Prostate gland (tissue), 2 donors: ENCODE measurements around the gene NAA80. TPM values are rescaled to one million over a fixed set of nuclear protein-coding genes. Genes with fewer than 3 reads are reported as not detected.
A peak's percentile ranks its signal among the peaks of the same experiment; 100 is the strongest.
"Not testable (repeated sequence)": the region's sequence is repeated elsewhere in the genome, so short reads cannot be mapped to it uniquely, and the experiment has no call there.

Experiments used
- DNase-seq: peaks from one replicate; pipeline ENCODE4 v3.0.0-alpha.2; 2019; ENCODE audit warnings: low spot score
- H3K27ac ChIP-seq, 2 donors: fragments of 200-600 bp; sonication (generic); 2 replicates each; pipeline ENCODE4 v1.5.1; 2017 to 2019
- H3K27me3 ChIP-seq: fragments of 200-600 bp; sonication (generic); replicated peaks from 2 replicates; pipeline ENCODE4 v1.5.1; 2019; ENCODE audit not compliant: insufficient read depth
- H3K36me3 ChIP-seq, 2 donors: fragments of 200-600 bp; sonication (generic); 1 replicate in 1 of 2; 2 replicates in 1 of 2; pipeline versions ENCODE4 v1.5.1 to v1.8.1; 2017 to 2019
- H3K4me1 ChIP-seq: fragments of 200-600 bp; sonication (generic); replicated peaks from 2 replicates; pipeline ENCODE4 v1.5.1; 2019
- H3K4me3 ChIP-seq, 2 donors: fragments of 200-600 bp; sonication (generic); 2 replicates each; pipeline ENCODE4 v1.5.1; 2017 to 2019
- H3K9me3 ChIP-seq: fragments of 200-600 bp; sonication (generic); 2 replicates; pipeline ENCODE4 v1.5.1; 2017
- CTCF ChIP-seq, 4 experiments: fragments of 200-600 bp in 2 of 4; fragments of 450-650 bp in 2 of 4; sonication (generic) in 2 of 4; IDR thresholded peaks; 1 replicate in 3 of 4; 2 replicates in 1 of 4; pipeline ENCODE4 v1.5.1; 2016 to 2019; ENCODE audit warnings: antibody characterized with exemption in 4 of 4, mild to moderate bottlenecking in 2 of 4, moderate library complexity in 2 of 4
- POLR2A ChIP-seq: fragments of 450-650 bp; IDR thresholded peaks from one replicate; pipeline ENCODE4 v1.6.1; 2016; ENCODE audit warnings: antibody characterized with exemption, mild to moderate bottlenecking
- POLR2AphosphoS5 ChIP-seq: sonication (generic); formaldehyde crosslinking; IDR thresholded peaks from one replicate; pipeline ENCODE4 v1.6.1; 2017; ENCODE audit warnings: antibody characterized with exemption
- WGBS: methylation state at CpG from one replicate; pipeline ENCODE4 v1.1.5; 2018; 5-methylcytosine and 5-hydroxymethylcytosine counted together
- intact Hi-C: fragments of 100-400 bp; cut with DNase I; formaldehyde crosslinking; loops from one replicate; pipeline ENCODE4 v1.14.2; 2022
- total RNA-seq, 2 donors: library from RNA; depleted of rRNA; stranded (reverse); fragments of >200 nt; gene quantifications; one replicate each; pipeline ENCODE4 v1.1.0, GENCODE V29; 2016

The NAA80 gene
- total RNA-seq, 2 donors from 2014 or later, result 15.8 to 28.0 TPM

DNA sequence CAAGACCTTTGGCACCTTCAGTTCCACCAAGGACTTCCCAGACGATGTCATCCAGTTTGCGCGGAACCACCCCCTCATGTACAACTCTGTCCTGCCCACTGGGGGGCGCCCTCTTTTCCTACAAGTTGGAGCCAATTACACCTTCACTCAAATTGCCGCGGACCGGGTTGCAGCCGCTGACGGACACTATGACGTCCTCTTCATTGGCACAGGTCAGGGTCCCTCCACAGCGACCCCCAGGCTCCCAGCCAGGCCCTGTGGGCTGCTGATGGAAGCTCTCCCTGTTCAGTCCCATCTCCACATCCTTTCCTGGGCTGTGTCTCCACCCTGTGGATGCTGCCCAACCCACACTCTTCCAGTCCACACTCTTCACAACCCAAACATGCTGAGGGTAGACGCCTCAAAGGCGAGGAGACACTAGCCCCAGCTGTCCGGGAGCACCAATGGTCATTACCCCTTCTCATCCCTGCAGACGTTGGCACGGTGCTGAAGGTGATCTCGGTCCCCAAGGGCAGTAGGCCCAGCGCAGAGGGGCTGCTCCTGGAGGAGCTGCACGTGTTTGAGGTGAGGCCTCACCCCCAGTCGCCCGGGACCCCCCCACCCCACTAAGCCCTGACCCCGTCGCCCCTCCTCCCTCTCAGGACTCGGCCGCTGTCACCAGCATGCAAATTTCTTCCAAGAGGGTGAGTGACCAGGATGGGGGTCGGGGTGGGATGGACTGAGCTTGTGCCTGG is 24.7 kb downstream of the NAA80 start:
- no peak for DNase-seq
- Histone ChIP-seq H3K4me3 (no peak overlapping the region), H3K27me3 (no peaks in the 10 kb centered on the region), H3K9me3 (no peaks in the 10 kb centered on the region), H3K4me1 (peaks cover 4% of the 10 kb centered on the region), H3K36me3 (no peaks in the 10 kb centered on the region), H3K27ac (no peak overlapping the region)
- TF ChIP-seq POLR2A, result no peak
- TF ChIP-seq CTCF (IDR thresholded peaks at IDR 0.05), result peak; percentile 34 to 64 (median 54)
- TF ChIP-seq POLR2AphosphoS5, result peak; percentile 23
- WGBS, result 68% methylated on average over 26 of the region's 26 CpGs
- intact Hi-C loops, result no loop called here

- Histone ChIP-seq H3K9me3 (no peaks in the 10 kb centered on the region), H3K36me3 (no peaks in the 10 kb centered on the region), H3K27ac (no peak overlapping the region), H3K27me3 (no peaks in the 10 kb centered on the region), H3K4me3 (no peak overlapping the region), H3K4me1 (peaks cover 13% of the 10 kb centered on the region)
- 74% methylated on average over 28 of the region's 31 CpGs for WGBS
- intact Hi-C loops, result loop anchor here (1.0 to 2.0 kb wide), 2 partner anchors 47 to 79 kb away; no protein-coding TSS in a partner anchor
- no peak for TF ChIP-seq POLR2A
- no peak for TF ChIP-seq CTCF (IDR thresholded peaks at IDR 0.05)
- no peak for TF ChIP-seq POLR2AphosphoS5
- DNase-seq, result no peak
Observed at GRCh38 chr3:50273689-50274065, 25.5 kb downstream of the NAA80 start.

- peak; percentile 78 for DNase-seq
- Histone ChIP-seq H3K4me3 (peak overlapping the region in 1 of 2 donors; percentile 19), H3K36me3 (no peaks in the 10 kb centered on the region), H3K27me3 (no peaks in the 10 kb centered on the region), H3K27ac (no peak overlapping the region), H3K4me1 (peaks cover 13% of the 10 kb centered on the region), H3K9me3 (no peaks in the 10 kb centered on the region)
- intact Hi-C loops, result loop anchor here (1.0 to 2.0 kb wide), 3 partner anchors 13 to 78 kb away; no protein-coding TSS in a partner anchor
- WGBS, result 7% methylated on average over 46 of the region's 61 CpGs
- TF ChIP-seq CTCF (IDR thresholded peaks at IDR 0.05) (peak; percentile 84 to 100 (median 99)), POLR2A (no peak), POLR2AphosphoS5 (peak; percentile 89)
Observed at GRCh38 chr3:50272911-50273688, 26.1 kb downstream of the NAA80 start.

GRCh38 chr3:50272538-50272910 is 26.7 kb downstream of the NAA80 start:
- H3K27ac ChIP-seq, H3K9me3 ChIP-seq, DNase-seq, H3K36me3 ChIP-seq, H3K4me3 ChIP-seq, H3K27me3 ChIP-seq: not testable (repeated sequence)
- intact Hi-C loops, result loop anchor here (1.0 to 2.0 kb wide), 2 partner anchors 12 to 78 kb away; no protein-coding TSS in a partner anchor
- 63% methylated on average over 10 of the region's 10 CpGs for WGBS
- H3K4me1 ChIP-seq, result peaks cover 13% of the 10 kb centered on the region

DNA sequence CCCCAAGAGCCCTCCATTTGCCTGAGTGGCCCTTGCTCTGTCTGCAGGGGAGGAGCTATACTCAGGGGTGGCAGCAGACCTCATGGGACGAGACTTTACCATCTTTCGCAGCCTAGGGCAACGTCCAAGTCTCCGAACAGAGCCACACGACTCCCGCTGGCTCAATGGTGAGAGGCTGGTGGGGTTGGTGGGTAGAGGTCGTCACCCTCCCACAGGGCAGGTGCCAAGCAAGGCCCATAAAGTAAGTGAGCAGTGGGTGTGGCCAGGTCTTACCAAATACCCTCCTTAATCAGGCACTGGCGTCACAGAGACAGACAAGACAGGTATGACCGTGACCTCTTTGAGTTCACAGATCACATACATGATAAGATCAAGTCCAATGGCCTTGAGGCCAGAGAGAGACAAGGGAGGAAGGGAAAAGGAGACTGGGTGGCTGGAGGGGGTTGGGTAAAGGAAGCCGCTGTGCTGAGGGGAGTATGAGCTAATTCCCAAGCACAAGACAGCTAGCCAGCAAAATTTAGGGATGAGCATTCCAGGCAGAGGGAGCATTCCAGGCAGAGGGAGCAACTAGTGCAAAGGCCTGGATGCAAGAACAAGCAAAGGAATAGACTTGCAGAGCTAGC is 27.8 kb downstream of the NAA80 start:
- no peak for DNase-seq
- 60% methylated on average over 8 of the region's 10 CpGs for WGBS
- Histone ChIP-seq H3K4me1 (peaks cover 18% of the 10 kb centered on the region), H3K27me3 (no peaks in the 10 kb centered on the region), H3K27ac (no peak overlapping the region), H3K9me3 (no peaks in the 10 kb centered on the region), H3K4me3 (no peak overlapping the region), H3K36me3 (no peaks in the 10 kb centered on the region)
- no peak for TF ChIP-seq POLR2A
- no peak for TF ChIP-seq CTCF (IDR thresholded peaks at IDR 0.05)
- no peak for TF ChIP-seq POLR2AphosphoS5
- intact Hi-C loops, result no loop called here
